Stimulated activated CD8-positive, alpha-beta memory T cell treated with anti-CD3 and anti-CD28 coated beads, Interleukin-7, amount 100 ng/mL, for 1 hour (primary cell): ENCODE results near the gene PRSS35.
"Not testable (repeated sequence)": the region's sequence is repeated elsewhere in the genome, so short reads cannot be mapped to it uniquely, and the experiment has no call there.

Source experiments
- DNase-seq, 2 donors: peaks; one replicate each; pipeline ENCODE4 v3.0.0-alpha.2; 2020; ENCODE audit warnings: low read depth in 2 of 2

The PRSS35 gene, protein sequence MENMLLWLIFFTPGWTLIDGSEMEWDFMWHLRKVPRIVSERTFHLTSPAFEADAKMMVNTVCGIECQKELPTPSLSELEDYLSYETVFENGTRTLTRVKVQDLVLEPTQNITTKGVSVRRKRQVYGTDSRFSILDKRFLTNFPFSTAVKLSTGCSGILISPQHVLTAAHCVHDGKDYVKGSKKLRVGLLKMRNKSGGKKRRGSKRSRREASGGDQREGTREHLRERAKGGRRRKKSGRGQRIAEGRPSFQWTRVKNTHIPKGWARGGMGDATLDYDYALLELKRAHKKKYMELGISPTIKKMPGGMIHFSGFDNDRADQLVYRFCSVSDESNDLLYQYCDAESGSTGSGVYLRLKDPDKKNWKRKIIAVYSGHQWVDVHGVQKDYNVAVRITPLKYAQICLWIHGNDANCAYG

DNA sequence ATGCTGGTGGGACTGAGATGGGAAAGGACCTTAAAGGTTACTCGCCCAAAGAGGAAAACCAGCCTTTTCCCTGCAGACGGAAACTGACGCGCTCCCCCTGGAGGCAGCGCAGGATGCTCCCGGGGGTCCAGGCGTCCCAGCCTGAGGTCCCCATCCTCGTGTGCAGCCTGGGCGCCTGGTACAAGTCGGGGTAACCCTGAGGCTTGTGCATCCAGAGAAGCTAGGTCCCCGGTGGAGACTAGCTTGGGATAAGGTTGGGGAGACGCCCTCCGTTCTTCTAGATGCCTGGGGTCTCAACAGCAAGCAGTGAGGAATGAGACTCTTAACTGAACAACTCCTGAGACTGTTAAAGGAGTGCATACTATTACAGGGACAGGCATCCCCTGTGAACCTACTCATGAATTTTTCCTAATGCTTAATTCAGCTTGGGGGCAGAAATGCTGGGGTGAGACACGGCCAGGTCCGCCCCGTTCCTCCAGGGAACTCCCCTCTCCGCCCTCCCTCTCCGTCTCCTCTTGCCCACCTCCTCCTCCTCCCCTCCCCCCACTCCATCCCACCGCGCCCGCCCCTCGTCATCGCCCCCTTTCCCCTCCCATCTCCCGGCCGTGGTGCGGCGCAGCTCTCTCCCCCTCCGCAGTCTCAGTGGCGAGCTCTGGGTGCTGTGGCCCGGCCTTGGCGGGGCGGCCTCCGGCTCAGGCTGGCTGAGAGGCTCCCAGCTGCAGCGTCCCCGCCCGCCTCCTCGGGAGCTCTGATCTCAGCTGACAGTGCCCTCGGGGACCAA lies at the start of gene PRSS35:
Gene PRSS35 (plus strand): TSS at position 634 of the 781 bp plus-strand sequence. CDS start 10,908 bp downstream, outside the sequence.
- DNase-seq = no peak

DNA sequence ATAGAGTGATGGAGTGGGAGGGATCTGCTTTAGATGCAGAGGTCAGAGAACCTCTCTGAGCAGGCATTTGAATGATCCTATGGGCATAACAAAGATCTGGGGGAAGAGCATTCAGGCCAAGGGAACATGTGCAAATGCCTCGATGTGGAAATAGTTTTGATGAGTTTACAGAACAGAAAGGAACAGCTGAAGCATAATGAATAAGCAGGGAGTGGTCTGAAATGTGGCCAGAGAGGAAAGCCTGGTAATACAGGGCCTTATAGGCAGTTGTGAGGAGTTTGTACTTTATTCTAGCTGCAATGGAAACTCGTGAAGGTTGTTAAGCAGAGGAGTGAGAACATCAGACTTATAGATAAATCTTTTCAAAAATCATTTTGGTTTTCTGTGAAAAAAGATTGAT lies 48.4 kb upstream of the PRSS35 start:
- no peak for DNase-seq

DNA sequence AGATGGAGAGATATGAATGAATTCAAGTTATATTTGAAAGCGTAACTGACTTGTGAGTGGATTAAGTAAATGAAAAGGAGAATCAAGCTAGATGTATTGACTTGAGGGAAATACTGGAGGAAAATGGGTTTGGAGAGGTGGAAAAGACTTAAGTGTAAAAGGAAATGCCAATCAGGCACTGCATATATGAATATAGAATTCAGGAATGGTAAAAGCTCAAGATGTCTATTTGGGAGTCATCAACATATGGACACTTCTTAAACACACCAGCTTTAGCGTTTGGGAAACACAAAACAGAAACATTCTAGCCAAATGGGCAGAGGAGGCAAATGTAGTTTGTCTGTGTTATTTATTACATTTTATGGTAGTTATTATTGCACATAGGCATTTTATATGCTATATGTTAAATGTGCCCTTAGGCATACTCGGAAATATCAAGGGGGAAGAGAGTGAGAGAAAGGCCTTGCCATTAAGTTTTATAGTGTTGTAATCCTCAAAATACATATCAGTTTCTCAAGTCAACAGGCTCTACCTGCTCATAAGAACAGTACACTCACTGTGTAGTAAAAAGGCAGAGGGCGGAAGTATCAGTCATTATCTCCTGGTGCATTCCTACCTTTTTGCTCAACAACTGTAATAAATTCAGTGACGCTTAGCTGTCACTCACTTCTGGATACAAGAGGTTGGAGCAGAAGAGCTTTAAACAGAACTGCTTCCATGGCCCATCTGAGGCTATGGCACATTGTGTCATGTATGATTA lies 47.8 kb upstream of the PRSS35 start:
- no peak for DNase-seq

DNA sequence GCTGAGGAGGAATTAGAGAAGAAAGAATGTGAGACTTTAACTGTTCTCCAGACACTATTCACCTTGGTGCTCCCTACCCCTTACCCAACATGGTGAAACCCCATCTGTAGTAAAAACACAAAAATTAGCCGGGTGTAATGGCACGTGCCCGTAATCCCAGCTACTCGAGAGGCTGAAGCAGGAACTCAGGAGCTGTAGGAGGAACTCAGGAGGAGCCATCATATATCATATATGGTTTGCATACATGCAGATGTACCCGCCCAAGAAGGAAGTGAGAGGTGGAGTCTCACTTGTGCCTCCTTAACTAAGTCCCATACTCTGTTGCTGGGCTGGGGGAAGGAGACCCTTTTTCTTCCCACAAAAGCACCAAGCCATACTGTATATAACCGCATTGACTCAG lies 46.0 kb upstream of the PRSS35 start:
- no peak for DNase-seq

DNA sequence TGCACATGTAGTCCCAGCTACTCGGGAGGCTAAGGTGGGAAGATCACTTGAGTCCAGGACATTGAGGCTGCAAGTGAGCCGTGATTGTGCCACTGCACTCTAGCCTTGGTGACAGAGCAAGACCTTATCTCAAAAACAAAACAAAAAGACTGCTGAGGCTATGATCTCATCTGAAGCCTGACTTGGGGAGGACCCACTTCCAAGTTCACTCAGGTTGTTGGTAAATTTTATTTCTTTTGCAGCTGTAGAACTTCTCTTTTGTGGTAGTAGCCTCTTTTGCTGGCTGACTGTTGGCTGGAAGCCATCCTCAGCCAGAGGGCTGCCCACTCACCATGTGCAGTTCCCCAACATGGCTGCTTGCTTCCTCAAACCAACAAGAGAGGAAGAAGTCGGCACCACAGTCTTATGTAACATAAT lies 44.7 kb upstream of the PRSS35 start:
- no peak for DNase-seq

DNA sequence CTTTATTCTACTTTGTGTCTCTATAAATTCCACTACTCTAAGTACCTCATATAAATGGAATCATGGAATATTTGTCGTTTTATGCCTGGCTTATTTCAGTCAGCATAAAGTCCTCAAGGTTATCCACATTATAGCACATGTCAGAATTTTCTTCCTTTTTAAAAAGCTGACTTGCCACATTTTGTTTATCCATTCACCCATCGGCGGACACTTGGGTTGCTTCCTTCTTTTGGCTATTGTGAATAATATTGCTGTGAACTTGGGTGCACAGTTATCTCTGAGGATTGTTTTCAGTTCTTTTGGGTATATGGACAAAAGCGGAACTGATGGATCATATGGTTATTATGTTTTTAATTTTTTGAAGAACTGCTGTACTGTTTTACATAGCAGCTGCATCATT lies 42.3 kb upstream of the PRSS35 start:
- DNase-seq = no peak

DNA sequence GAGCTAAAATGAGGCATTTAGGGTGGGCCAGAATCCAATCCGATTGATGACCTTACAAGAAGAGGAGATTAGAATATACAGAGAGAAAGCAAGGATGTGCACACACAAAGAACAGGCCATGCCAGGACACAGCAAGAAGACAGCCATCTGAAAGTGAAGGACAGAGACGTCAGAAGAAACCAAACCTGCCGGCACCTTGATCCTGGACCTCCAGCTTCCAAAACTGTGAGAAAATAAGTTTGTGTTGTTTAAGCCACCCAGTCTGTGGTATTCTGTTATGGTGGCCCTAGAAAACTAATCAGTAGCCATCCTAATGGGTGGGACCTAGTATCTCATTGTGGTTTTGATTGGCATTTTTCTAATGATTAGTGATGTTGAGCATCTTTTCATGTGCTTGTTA lies 41.7 kb upstream of the PRSS35 start:
- no peak for DNase-seq

DNA sequence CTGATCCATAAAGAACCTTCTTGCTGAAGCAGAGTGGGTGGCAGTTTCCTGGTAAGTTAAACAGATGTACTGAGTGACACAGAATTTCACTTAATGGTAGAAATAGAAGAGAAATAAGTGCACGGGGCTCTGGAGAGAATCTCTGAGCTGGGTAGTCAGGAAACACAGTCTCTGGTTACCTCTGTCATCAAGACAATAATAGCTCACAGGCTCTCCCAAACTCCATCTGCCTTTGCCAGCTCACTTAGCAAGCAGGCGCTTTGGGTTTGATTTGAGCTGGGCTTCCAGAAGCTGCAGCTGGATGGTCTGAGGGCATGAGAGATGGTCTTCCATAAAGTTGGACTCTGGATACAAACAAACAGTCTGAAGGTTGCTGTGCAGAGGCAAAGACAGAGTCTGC lies 39.6 kb upstream of the PRSS35 start:
- no peak for DNase-seq

DNA sequence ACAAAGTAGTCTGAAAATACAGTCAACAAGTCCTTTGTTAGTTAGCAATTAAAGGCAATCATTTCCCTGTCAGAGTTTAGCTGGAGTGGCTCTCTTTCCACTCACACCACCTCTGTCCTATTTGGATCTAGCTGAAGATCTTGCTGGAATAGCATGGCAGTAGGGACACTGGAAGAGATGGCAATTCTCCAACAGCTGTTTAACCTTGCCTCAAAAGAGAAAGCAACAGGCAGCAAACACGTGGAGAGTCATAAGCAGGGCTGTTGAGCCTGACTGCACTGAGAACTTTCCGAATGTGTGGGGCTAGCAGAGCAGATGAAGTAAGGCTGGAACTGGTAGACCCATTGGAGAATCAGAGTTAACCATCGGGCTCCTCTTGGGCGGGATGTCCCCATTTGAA lies 38.0 kb upstream of the PRSS35 start:
- DNase-seq = no peak

DNA sequence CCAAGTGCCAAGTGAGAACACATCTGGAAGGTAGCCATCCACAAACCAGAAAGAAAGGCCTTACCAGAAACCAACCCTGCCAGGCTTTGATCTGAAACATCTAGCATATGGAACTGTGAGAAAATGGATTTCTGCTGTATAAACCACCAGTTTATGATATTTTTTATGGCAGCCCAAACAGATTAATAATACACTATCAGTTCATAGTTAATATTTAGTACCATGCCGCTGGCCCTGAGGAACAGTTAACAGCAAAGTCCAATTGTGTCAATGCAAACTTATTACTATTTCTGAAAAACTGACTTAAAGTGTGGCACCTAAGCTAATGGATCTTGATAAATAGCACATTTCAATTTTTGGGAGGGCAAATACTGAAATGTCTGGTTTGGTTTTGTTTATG lies 35.4 kb upstream of the PRSS35 start:
- DNase-seq = no peak

DNA sequence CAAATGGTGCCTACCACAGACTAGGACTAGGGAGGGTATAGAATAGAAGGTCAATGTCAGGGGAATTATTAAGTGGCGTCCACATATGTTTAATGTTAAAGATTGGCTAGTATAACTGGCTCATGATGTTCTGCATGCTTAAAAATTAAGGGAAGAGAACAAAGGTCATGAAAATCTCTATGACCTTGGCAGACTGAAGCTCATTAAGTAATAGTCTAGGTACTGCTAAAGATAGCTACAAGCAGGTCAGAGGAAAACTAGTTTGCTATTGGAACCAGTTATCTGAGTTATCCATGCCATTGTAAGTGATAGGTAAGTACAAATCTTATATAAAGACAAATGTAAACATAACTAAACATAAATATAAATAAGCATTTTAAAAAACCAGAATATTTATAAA lies 32.9 kb upstream of the PRSS35 start:
- DNase-seq = no peak

DNA sequence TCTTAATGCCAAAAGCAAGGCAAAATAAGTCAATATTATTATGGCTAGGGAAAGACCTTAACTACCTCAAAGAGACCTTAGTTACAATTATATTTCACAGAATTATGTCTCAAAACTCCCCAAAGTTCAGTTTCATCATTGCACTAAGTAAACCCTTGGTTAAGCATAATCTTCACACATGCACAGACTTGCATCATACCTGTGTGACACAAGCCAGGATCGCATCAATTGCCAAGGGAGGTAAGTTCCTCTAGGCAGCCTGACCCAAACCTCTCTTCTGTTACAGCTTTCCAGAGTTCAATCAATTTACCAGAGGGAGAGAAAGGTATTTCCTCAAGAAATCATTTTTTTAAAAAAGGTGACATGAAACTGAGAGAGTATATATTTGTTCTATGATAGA lies 31.9 kb upstream of the PRSS35 start:
- DNase-seq = no peak

DNA sequence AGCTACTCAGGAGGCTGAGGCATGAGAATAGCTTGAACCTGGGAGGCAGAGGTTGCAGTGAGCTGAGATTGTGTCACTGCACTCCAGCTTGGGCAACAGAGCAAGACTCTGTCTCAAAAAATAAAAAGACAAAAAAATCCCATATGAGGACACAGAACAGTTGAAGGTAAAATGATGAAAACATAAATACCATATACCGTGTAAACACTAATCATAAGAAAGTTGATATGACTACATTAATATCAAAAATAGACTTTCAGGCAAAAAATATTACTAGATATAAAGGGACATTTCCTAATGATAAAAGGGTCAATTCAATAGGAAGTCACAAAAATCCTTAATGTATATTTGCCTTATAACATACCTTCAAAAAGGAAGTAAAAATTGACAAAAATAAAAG lies 30.4 kb upstream of the PRSS35 start:
- not testable (repeated sequence) for DNase-seq

DNA sequence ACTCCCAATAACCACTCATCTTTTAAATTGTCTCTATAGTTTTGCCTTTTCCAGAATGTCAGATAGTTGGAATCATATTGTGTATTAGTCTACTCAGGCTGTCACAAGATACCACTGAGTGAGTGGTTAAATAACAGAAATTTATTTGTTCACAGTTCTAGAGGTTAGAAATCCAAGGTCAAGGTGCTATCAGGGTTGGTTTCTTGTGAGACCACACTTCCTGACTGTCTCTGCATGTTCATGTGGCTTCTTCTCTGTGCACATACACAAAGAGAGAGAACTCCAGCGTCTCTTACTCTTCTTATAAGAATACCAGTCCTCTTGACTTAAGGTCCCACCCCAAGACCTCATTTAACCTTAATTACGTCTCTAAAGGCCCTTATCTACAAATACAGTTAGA lies 23.9 kb upstream of the PRSS35 start:
- no peak for DNase-seq

DNA sequence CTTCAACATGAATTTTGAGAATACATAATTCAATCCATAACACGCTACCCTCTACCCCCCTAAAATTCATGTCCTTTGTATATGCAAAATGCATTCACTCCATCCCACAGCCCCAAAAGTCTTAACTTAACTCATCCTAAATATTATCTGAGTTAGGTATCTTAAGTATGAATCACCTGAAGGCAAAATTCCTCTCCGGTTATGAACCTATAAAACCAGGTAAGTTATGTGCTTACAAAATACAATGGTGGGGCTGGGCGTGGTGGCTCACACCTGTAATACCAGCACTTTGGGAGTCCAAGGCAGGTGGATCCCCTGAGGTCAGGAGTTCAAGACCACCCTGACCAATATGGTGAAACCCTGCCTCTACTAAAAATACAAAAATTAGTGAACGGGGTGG lies 23.5 kb upstream of the PRSS35 start:
- no peak for DNase-seq

DNA sequence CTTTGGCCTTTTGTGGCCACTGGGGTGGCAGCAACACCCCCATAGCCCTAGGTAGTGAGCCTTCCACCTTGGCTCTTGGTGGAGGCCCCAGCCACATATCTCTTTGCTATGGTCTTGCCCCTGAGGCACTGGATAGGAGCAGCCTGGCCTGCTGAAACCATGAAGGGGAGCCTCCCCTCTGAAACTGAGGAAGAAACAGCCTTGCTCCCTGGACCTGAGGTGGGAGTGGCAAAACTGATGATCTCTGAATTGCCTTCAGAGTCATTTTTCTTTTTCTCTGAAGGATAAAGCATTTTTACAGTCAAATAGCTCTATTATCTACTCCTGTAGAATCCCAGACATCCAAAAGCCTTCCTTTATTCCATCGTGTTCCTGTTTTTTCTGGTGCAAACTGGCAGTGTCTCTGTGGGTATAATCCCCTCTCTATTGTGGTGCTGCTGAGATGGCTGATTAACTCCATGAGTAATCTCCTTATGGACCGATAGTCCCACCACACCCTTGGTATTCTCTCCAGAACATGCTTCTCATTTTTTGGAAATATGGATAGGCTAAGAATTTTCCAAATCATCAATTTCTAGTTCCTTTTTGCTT lies 22.0 kb upstream of the PRSS35 start:
- DNase-seq = no peak

DNA sequence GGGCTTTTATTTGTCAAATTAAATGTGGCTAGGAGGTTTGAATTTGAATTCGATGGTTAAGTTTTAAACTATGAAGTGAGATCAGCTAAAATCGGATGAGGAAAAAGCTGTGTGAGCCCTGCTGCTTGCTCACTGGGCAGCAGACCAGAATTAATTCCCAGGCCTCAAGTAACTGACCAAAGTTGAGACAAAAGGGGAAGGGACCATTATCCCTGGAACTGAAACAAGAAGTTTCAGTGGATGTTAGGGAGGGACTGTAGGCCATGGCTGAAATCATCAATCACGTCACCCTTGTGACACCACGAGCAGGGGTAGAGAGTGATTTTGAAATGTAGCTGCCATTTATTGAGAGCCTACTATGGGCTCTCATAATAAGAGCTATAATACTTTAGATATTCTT lies 7.0 kb upstream of the PRSS35 start:
- DNase-seq = no peak

DNA sequence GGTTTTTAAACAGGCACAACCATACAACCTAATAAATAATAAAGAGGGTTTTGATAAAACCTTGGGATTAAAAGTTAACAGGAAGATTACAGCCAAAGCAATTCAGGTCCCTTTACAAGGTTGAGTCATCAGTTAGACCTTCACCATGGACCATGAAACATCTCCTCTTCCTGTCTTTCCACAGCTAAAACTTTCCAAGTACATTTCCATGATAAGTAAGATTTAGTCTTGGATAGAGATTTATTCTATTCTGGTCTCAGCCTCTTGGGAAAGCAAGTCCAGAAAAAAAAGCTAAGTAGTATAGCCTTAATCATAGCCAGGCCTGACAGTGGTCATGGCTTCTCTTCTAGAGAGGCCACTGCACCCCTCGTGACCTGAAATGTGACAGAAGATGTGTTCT lies 2.9 kb upstream of the PRSS35 start:
- no peak for DNase-seq

DNA sequence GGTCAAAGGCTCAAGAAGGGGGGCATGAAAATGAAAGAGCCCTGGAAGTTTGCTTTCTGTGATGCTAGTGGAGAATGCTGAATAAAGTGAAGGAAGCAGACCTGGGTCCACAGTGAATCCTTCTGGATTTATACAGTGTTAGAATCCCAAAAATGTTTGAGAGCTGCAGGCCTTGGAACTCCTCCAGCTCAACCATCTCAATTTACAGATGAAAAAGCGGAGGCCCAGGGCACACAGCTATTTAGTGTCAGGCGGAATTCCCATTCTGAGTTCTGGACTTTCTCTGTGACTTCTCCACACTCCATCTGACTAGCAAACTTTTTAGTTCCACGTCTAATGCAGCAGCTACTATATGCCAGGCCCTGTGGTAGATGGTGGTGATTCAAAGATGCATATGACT lies 1.5 kb upstream of the PRSS35 start:
- no peak for DNase-seq

DNA sequence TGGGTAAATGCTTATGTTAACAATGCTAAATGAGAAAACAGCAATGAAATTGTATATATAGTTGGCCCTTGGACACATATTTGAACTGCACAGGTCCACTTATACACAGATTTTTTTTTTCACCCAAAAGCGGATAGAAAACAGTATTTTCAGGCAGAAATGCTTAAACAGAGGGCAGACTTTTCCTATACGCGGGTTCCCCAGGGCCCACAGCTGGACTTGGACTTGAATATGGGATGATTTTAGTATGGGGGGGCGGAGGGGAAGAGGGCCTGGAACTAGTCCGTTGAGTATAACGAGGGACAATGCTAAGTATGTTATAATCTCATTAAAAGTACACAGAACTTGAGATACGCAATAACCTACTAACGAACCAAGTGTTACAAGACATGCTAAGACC lies 1.1 kb upstream of the PRSS35 start:
- DNase-seq = no peak

DNA sequence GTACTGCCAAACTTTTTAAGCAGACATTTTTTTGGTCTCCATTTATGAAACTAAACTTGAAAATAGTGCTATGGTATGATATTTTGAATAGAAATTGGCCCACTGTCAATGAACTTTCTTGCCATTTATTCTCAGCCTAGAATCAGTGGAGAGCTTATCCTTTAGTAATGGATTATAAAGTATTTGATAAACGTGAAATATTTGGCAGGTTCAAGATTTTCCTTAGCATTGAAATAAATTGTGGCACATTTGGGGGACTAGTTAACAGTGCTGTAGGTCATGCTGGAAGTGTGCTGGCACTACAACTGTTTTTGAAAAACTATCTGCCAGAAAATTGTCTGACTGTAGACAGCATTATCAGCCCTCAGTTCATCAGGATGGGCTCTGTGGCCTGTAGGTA lies 2.1 kb downstream of the PRSS35 start:
- DNase-seq = no peak

DNA sequence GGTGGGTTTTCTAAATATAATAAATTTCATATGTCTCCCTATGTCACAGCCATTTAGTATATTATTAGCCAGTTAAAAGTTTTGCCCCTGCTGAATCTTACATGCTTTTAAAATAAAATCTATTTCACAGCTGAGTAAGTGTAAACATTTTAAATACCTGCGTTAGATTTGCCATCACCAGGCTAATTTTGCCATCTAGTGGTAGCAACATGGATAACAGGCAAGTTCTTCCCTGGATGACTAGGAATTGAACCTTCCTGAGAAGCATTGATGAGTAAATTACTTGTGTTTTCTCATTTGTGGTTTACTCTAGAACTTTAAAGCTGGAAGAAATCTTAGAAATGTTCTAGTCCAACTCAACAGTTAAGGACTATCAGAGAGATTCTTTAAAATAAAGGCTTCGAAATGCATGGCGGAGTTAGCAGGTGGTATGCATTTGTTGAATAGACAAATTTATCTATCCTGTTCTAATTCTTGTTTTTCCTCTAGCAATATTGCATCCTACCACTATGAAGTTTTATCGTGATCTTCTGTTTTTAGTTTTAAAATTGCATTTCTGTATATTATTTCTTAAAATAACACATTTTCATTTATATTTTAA lies 2.6 kb downstream of the PRSS35 start:
- no peak for DNase-seq
